Ureter (tissue), 1 donor: Measurements from ENCODE around the gene OR10C1. TPM values are rescaled to one million over a fixed set of nuclear protein-coding genes. Genes with fewer than 3 reads are reported as not detected.

ENCODE experiments used
- DNase-seq: peaks from one replicate; pipeline ENCODE4 v3.0.0-alpha.2; 2020; ENCODE audit warnings: low spot score
- total RNA-seq: library from RNA; stranded (reverse); gene quantifications from one replicate; pipeline ENCODE4 v1.2.4, GENCODE V29; 2023
- donor health status: DM: yes; HTN: yes; CAD: no.

OR10C1 gene
- total RNA-seq, 1 donor from 2014 or later: not detected

DNA sequence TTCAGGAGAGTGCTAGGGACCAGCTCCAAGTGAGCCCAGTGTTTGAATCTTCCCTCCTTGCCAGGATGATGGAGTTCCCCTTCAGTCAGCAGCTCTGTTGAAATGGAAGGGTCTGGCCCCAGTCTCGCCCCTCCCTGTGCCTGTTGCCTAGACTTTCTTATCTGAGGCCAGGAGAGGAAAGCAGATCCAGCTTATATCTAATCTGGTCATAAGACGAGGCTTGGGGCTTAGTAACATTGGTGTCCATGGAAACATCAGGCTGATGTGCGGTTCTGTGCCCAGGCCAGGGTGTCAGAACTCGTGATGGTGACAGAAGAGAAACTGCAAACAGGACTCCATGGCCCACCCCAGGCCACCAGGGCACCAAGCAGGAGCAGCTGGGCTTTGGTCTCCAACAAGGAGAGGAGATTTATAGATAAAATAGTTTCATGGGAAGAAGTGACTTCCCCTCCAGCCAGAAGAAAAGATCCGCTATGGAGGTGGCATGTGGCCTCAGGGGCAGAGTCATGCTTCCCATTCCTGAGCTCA, 38.9 kb downstream of the OR10C1 start:
- no peak for DNase-seq

DNA sequence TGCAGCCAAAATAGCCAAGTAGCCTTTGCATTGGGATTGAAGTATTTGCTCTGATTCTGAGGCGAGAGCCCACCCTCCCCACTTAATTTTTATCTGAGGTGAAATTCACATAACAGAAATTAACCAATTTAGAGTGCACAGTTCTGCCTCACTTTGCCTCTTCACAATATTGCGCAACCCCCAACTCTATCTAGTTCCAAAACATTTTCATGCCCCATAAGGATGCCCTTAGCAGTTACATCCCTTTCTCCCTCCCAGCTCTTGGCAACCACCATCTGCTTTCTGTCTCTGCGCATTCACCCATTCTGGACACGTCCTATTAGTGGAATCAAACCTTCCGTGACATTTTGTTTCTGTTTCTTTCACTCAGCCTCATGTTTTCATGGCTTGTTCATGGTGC, 39.6 kb downstream of the OR10C1 start:
- DNase-seq: no peak

DNA sequence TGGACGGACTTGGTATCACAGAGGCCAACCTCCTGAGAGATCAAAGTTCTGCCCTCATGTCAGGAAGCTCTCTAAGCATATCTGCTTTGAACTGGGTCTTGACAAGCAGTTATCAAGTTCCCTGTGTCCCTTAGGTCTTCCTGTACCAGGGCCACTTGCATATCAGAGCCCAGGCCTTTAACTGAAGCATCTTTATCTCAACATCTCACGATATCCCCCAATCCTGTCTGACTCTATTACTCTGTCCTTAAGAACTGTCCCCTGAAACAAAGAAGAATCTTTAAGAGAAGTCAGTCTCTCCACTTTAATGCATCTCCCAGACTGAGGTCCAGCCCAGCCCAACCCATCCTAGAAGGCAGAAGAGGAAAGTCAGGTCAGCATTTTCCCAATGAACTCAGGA, 40.5 kb downstream of the OR10C1 start:
- no peak for DNase-seq

DNA sequence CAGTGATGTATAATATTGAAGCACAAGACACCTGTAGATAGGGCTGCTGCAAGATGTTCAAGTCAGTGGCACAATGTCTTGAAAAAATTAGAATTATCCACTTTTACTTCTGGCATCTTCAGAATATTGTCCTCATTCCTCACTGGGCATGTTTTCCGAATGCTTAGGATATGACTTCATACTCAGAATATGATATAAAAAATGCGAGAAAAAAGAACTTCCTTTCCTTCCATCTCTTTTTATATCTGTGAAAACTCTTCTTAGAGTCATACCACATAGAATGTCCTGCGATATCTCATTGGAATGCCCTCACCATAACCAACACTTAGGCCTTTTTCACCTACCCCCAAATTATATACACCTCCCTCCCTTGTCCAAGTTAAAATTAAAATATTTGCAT, 44.1 kb downstream of the OR10C1 start:
- DNase-seq: no peak

DNA sequence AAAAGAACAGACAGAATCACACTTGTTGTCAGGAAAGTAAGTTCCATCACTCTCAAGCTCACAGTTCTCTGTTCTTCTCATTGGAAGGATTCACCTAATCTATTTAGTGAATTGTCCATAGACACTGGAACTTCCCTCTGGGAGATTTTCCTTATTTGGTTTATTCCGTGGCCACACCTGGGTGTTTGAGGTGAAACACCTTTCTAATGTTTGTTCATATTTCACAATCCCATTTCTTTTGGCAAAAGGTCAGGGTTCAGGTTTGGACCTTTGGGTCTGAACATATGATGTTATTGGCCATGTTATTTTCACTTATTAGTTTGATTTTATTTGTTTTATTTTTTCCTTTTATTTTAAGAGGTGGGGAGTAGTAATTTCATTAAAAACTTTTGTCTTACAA, 44.6 kb downstream of the OR10C1 start:
- no peak for DNase-seq

DNA sequence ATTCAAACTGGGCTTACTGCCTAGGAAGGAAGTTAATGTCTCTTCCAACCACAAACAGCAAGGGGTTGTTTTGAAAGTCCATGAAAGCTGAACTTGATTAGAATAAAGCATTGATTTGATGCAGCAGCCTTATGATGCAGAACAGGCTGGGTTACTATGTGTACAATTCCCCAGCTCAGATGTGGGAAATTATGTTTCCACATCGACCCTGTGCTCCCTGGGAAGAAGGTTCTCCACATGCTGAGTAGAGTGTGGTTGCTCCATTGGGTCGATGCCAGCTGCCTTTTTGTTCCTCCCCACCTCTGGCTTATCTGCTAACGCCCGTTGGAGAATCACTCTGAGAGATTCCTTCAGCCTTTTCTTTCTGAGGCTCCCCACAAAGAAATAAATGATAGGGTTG, 47.5 kb downstream of the OR10C1 start:
- DNase-seq: no peak

DNA sequence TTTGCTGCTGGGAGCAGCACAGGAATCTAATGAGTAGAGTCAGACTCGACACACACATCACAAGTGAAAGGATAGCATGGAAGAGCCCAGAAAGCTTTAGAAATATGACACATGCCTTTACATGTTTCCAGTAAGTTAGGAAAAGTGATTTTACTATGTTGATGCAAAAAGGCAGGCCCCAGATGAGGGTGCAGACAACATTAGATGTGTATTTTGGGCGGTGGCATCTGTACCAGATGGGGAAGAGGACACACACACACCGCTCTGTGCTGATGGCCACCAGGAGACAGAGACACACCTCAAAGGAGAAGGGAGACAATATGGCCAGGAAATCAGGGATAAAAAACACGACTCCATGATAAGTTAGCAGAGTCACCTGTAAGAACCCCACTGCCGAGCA, 48.0 kb downstream of the OR10C1 start:
- DNase-seq: no peak

DNA sequence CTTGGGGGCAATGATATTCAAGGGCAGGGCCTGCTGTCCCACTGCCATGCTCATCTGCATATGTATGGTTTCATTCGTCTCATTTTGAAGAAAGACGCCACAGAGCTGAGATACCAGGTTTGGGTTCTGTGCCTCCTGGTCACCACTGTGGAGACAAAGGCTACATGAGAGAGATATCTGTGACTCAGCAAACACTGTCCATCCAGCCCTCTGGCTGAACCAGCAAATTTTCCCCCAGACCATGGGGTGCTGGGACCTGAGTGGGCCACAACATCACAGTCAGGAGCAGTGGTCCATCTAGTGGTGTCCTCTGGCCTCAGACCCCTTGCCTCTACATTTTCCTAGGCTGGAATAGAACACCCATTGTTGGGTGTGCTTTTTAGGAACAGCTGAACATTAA, 48.6 kb downstream of the OR10C1 start, which contains the start of gene MAS1L:
TSS of gene MAS1L (minus strand) at position 297 of the 400 bp plus-strand sequence. CDS start at position 243, 54 bp downstream.
- DNase-seq: no peak

DNA sequence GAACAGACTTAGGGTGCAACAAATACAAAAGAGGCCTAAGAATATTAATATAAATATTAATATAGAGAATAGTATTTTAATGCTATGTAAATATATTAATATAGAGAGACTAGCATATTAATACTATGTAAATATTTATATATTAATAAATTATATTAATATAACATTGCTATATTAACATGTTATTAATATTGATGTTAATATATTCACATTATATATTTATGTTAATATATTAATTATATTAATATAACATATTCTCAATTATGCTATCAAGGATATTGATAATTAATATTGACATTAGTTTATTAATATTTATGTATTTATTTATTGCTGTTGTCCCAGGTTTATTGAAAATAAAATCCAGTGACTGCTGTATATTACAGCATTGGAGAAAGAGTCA, 49.8 kb downstream of the OR10C1 start:
- DNase-seq: no peak

DNA sequence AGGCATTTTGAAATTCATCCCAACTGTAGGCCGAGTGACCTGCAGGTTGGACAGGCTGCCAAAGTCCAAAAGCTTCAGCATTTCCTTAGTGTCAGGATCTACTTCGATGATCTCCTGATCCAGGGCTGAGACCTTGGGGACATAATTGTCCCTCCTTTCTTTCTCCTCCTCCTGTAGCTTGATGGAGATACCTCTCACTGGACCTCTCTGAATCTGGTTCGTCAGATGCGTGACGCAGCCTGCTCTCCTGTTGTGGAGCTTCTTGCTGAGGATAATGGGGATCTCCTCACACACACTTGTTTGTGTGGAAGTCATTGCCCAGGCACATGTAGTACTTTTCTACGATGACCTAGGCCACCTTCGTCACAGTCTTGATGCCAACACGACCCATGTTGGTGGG, 50.2 kb downstream of the OR10C1 start:
- no peak for DNase-seq

DNA sequence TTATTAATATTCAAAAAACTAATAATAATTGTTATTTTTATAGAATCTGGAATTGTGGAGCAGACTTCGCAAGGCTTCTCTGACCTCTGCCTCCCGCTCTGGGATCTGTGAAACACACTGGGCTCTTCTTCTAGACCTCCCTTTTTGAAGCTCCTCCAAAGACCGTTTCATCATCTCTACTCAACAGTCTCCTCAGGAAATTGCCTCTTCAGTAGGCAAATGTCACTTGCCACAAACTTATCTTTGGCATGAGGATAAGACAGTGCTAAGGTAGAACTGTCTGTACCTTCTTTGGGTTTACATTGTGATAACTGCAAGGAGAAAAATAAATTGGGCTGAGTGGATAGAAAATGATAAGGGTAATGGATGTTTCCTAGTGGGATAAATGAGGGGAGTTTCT, 50.9 kb downstream of the OR10C1 start:
- DNase-seq: no peak

DNA sequence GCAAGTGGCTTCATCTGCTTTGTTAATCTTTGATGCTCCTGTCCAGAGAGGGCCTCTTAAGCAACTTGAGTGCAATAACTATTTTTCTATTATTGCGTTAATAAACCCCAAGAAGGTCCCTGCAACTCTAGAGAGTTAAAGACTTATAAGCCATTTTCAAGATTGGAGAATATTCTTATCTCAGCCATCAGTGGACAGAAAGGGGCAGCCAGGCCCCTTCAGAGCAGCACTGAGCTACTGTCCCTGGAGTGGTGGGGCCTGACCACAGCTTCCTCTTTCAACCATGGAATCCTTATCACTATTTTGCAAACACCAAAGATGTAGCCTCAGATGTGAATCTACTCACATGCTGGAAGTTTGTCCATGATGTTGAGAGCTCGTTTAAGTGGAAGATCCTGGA, 51.4 kb downstream of the OR10C1 start:
- no peak for DNase-seq

Other genes with a start within 250 kb of the OR10C1 start
- gene OR14J1, start 137.6 kb upstream of the OR10C1 start, total RNA-seq: not detected
- not detected for gene OR5V1, start 70.4 kb upstream of the OR10C1 start, total RNA-seq
- gene OR12D3, start 64.0 kb upstream of the OR10C1 start, total RNA-seq: not detected
- gene OR12D2, start 43.7 kb upstream of the OR10C1 start, total RNA-seq: not detected
- gene OR12D1, start 24.4 kb upstream of the OR10C1 start, total RNA-seq: not detected
- not detected for gene OR11A1, start 17.8 kb downstream of the OR10C1 start, total RNA-seq
- gene OR2H1, start 17.8 kb downstream of the OR10C1 start, total RNA-seq: not detected
- gene MAS1L, start 48.6 kb downstream of the OR10C1 start, total RNA-seq: not detected
- gene UBD, start 120.4 kb downstream of the OR10C1 start, total RNA-seq: 8.8 TPM
- gene OR2H2, start 145.8 kb downstream of the OR10C1 start, total RNA-seq: not detected
- gene GABBR1, start 193.9 kb downstream of the OR10C1 start, total RNA-seq: 64.3 TPM
- not detected for gene MOG, start 217.8 kb downstream of the OR10C1 start, total RNA-seq
- gene ZFP57, start 241.8 kb downstream of the OR10C1 start, total RNA-seq: 3.0 TPM